GM12878 (cell line): Measurements from ENCODE around the gene FHL5. TPM values are rescaled to one million over a fixed set of nuclear protein-coding genes. Genes with fewer than 3 reads are reported as not detected.

Experiments
- ATAC-seq: fragments of 200-7000 bp; cut with Tn5 transposase; 3 replicates; pipeline ENCODE4 v1.9.1; 2020; ENCODE audit warnings: mild to moderate bottlenecking, moderate library complexity
- BruUV-seq: library from RNA; stranded (reverse); fragments of 400-500 nt; replicated peaks from 2 replicates; lab custom pipeline; 2021; lab: Mats Ljungman, UMichigan
- CTCF ChIA-PET: fragments of 300-600 bp; sonication (Branson Sonifier 250); formaldehyde crosslinking; extraction: SDS; loops from one replicate; lab custom pipeline; 2021; ENCODE audit warnings: inconsistent platforms; lab: Yijun Ruan, JAX
- POLR2A ChIA-PET: fragments of 350-600 bp; formaldehyde crosslinking; extraction: SDS; loops from one replicate; lab custom pipeline; 2021; ENCODE audit warnings: inconsistent platforms; lab: Charles Lee
- RAD21 ChIA-PET: fragments of 300-600 bp; sonication (Branson Sonifier 250); formaldehyde crosslinking; loops from one replicate; lab custom pipeline; 2023; ENCODE audit warnings: antibody characterized with exemption; ENCODE audit not compliant: unreplicated experiment; lab: Charles Lee
- SMC1A ChIA-PET: fragments of 300-600 bp; sonication (Branson Sonifier 250); formaldehyde crosslinking; loops from one replicate; lab custom pipeline; 2023; ENCODE audit not compliant: unreplicated experiment, uncharacterized antibody; lab: Charles Lee
- DNase-seq: peaks from one replicate; pipeline ENCODE4 v3.0.0-alpha.2; 2011; ENCODE audit warnings: low read depth, low spot score
- FAIRE-seq: peaks from 3 replicates; lab custom pipeline; 2011; peaks lifted over from hg19 to GRCh38; lab: Jason Lieb, UNC
- H2AFZ ChIP-seq: 2 replicates; pipeline ENCODE4 v1.6.0; 2011; ENCODE audit warnings: low read depth, low read length, control low read depth; ENCODE audit not compliant: control insufficient read depth
- H3K27ac ChIP-seq: 2 replicates; pipeline ENCODE4 v1.5.1; 2011; ENCODE audit warnings: control low read depth; ENCODE audit not compliant: control insufficient read depth, insufficient read depth
- H3K27me3 ChIP-seq, 2 experiments: replicated peaks in 1 of 2; 2 replicates each; pipeline versions ENCODE4 v1.6.0 to v1.6.1; 2011; ENCODE audit warnings: low read length in 1 of 2; ENCODE audit not compliant: control insufficient read depth in 2 of 2, insufficient read depth in 2 of 2
- H3K36me3 ChIP-seq, 2 experiments: 2 replicates each; pipeline ENCODE4 v1.5.1; 2011; ENCODE audit warnings: low read length in 1 of 2; ENCODE audit not compliant: control insufficient read depth in 2 of 2, insufficient read depth in 2 of 2
- H3K4me1 ChIP-seq: 2 replicates; pipeline ENCODE4 v1.6.1; 2011; ENCODE audit warnings: mild to moderate bottlenecking, low read length, moderate library complexity, mixed read lengths; ENCODE audit not compliant: control insufficient read depth, insufficient read depth
- H3K4me2 ChIP-seq: 2 replicates; pipeline ENCODE4 v1.6.0; 2011; ENCODE audit warnings: control low read depth; ENCODE audit not compliant: control insufficient read depth, insufficient read depth
- H3K4me3 ChIP-seq: fragments of 200-600 bp; sonication (generic); 2 replicates; pipeline ENCODE4 v1.5.1; 2016
- H3K79me2 ChIP-seq: 2 replicates; pipeline ENCODE4 v1.6.0; 2011; ENCODE audit warnings: low read length; ENCODE audit not compliant: control insufficient read depth, insufficient read depth
- H3K9ac ChIP-seq: 2 replicates; pipeline ENCODE4 v1.8.0; 2011; ENCODE audit warnings: low read length, control low read depth, mixed read lengths; ENCODE audit not compliant: control insufficient read depth, insufficient read depth
- H3K9me3 ChIP-seq: replicated peaks from 3 replicates; pipeline ENCODE4 v1.5.1; 2011; ENCODE audit warnings: mild to moderate bottlenecking, low read length; ENCODE audit not compliant: control insufficient read depth, insufficient read depth
- H4K20me1 ChIP-seq: 2 replicates; pipeline ENCODE4 v1.6.0; 2011; ENCODE audit not compliant: control insufficient read depth, insufficient read depth
- CBX3 ChIP-seq: fragments of 200-600 bp; sonication (generic); IDR thresholded peaks from 2 replicates; pipeline ENCODE4 v1.6.1; 2016; ENCODE audit warnings: low read depth, borderline replicate concordance
- CBX5 ChIP-seq: sonication (generic); IDR thresholded peaks from 2 replicates; pipeline ENCODE4 v1.6.1; 2016; ENCODE audit warnings: low read depth, moderate library complexity, mild to moderate bottlenecking, inconsistent platforms
- CREM ChIP-seq: IDR thresholded peaks from 2 replicates; pipeline ENCODE4 v1.6.1; 2014; ENCODE audit warnings: antibody characterized with exemption, low read depth
- IRF4 ChIP-seq: IDR thresholded peaks from 2 replicates; pipeline ENCODE4 v1.6.1; 2011; ENCODE audit warnings: low read depth, low read length
- JUND ChIP-seq: IDR thresholded peaks from 2 replicates; pipeline ENCODE4 v1.6.1; 2012; ENCODE audit warnings: low read depth, mild to moderate bottlenecking, low read length, improper control_type of control experiment, moderate library complexity
- KAT2A ChIP-seq: conservative IDR thresholded peaks from 2 replicates; pipeline ENCODE4 v1.6.1; 2011; ENCODE audit warnings: low read depth, low read length; ENCODE audit not compliant: control insufficient read depth
- KDM1A ChIP-seq: fragments of 200-600 bp; sonication (generic); IDR thresholded peaks from 2 replicates; pipeline ENCODE4 v1.6.1; 2016; ENCODE audit warnings: borderline replicate concordance
- MEF2A ChIP-seq: IDR thresholded peaks from 2 replicates; pipeline ENCODE4 v1.6.1; 2011; ENCODE audit warnings: low read depth, mild to moderate bottlenecking, low read length, moderate library complexity; ENCODE audit not compliant: insufficient read depth
- NBN ChIP-seq: fragments of 450-650 bp; IDR thresholded peaks from 2 replicates; pipeline ENCODE4 v1.6.1; 2016
- POLR2A ChIP-seq: IDR thresholded peaks from 2 replicates; pipeline ENCODE4 v1.6.1; 2011; ENCODE audit warnings: low read depth, mild to moderate bottlenecking, low read length
- SREBF2 ChIP-seq: IDR thresholded peaks from 2 replicates; pipeline ENCODE4 v1.6.1; 2012; ENCODE audit warnings: mild to moderate bottlenecking, low read length
- ZNF274 ChIP-seq: IDR thresholded peaks from one replicate; pipeline ENCODE4 v1.8.0; 2011; ENCODE audit not compliant: insufficient read length, insufficient read depth
- ZNF384 ChIP-seq: IDR thresholded peaks from 2 replicates; pipeline ENCODE4 v1.6.1; 2012; ENCODE audit warnings: low read depth, mild to moderate bottlenecking, low read length, improper control_type of control experiment, borderline replicate concordance
- ZNF622 ChIP-seq: fragments of 450-650 bp; IDR thresholded peaks from 2 replicates; pipeline ENCODE4 v1.6.1; 2017; ENCODE audit warnings: mild to moderate bottlenecking, inconsistent platforms
- ZZZ3 ChIP-seq: IDR thresholded peaks from 2 replicates; pipeline ENCODE4 v1.6.1; 2011; ENCODE audit warnings: low read depth; ENCODE audit not compliant: control insufficient read depth, insufficient read length
- WGBS: methylation state at CpG from one replicate; pipeline ENCODE4 v1.1.6; 2016; ENCODE audit warnings: low lambda C conversion rate; ENCODE audit not compliant: insufficient replicate concordance, insufficient coverage; ENCODE audit errors: missing lambda C conversion rate; 5-methylcytosine and 5-hydroxymethylcytosine counted together
- in situ Hi-C: fragments of 300-500 bp; cut with MboI; formaldehyde crosslinking; loops from 9 replicates; pipeline ENCODE4 v1.14.3; 2018; ENCODE audit warnings: mixed read lengths
- intact Hi-C: fragments of 100-400 bp; cut with micrococcal nuclease; formaldehyde crosslinking; loops from one replicate; pipeline ENCODE4 v1.14.2; 2022; ENCODE audit not compliant: unreplicated experiment
- polyA plus RNA-seq, 11 experiments: library from polyadenylated mRNA; depleted of rRNA in 4 of 11; unstranded in 6 of 11; stranded (reverse) in 5 of 11; fragments of >200 nt; fragmentation: Nextera tagmentation in 4 of 11; fragmentation: Illumina TruSeq in 1 of 11; extraction: Ambion mirVana in 4 of 11; extraction: Trizol in 1 of 11; gene quantifications; 1 replicate in 1 of 11; 2 replicates in 10 of 11; pipeline versions ENCODE4 v1.2.1 to v1.2.3, GENCODE V29; 2011 to 2016; ENCODE audit warnings: inconsistent platforms in 2 of 11, missing spikeins in 2 of 11, low read depth in 1 of 11
- total RNA-seq, 4 experiments: library from RNA; depleted of rRNA in 3 of 4; stranded (reverse); fragments of >200 nt in 3 of 4; fragmentation: Illumina TruSeq in 1 of 4; extraction: Trizol in 1 of 4; gene quantifications; 2 replicates each; pipeline versions ENCODE4 v1.2.1 to v1.2.3, GENCODE V29; 2013 to 2021
- TF ChIP-seq, protein P1 (sequence below): IDR thresholded peaks from 2 replicates; pipeline ENCODE4 v1.6.1; 2011; ENCODE audit warnings: low read depth, mild to moderate bottlenecking, low read length, moderate library complexity, borderline replicate concordance; ENCODE audit errors: extremely low read depth
- TF ChIP-seq, protein P2 (sequence below): fragments of 450-650 bp; IDR thresholded peaks from 2 replicates; pipeline ENCODE4 v1.6.1; 2018; ENCODE audit warnings: mild to moderate bottlenecking, low read depth, moderate library complexity; ENCODE audit not compliant: partially characterized antibody
- TF ChIP-seq, protein P3 (sequence below): fragments of 450-650 bp; IDR thresholded peaks from 2 replicates; pipeline ENCODE4 v1.6.1; 2017; ENCODE audit warnings: antibody characterized with exemption, mild to moderate bottlenecking, moderate library complexity

FHL5 gene
- total and polyA plus RNA-seq, 10 of the 15 experiments (the other 5 are each of a cell fraction or from before 2014, with no cell fraction given): 0.16 TPM; not detected in 9

DNA sequence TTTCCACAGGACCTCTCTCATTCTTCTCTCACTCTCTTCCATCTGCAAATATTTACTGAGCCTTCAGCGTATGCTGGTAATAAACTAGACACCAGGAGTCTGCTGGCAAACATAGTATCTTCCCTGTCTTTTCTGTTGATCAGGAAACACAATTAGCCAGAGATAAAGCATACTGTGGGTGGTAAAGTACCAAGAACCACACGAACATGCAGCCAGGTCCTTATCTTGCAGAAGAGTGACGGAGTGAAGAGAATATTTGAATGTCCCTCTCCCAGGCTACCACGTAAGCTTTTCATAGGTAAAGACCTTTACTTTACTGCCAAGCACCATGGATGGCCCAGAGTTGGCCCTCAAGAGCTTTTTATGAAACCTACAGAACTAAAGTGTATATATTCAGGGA, 13.3 kb downstream of the FHL5 start:
- DNase-seq: no peak
- H3K79me2 ChIP-seq: no peaks in the 10 kb centered on the region
- FAIRE-seq: no peak
- POLR2A ChIA-PET: no interaction called here
- no peaks in the 10 kb centered on the region for H3K36me3 ChIP-seq
- no peak overlapping the region for H2AFZ ChIP-seq
- no peaks in the 10 kb centered on the region for H3K27me3 ChIP-seq
- no peaks in the 10 kb centered on the region for H4K20me1 ChIP-seq
- CTCF ChIA-PET: no interaction called here
- no peak overlapping the region for H3K9ac ChIP-seq
- SMC1A ChIA-PET: interaction anchor here (1.7 to 1.8 kb wide), 2 partner anchors 10 to 35 kb away, joined by 5 to 9 read pairs; no protein-coding TSS in a partner anchor
- intact Hi-C loops: no loop called here
- WGBS: 33% methylated on average over 4 of the region's 4 CpGs
- no peak overlapping the region for H3K4me2 ChIP-seq
- no peaks in the 10 kb centered on the region; the same call in 2 of the 3 replicates for H3K9me3 ChIP-seq
- in situ Hi-C loops: no loop called here
- no TSS peak for BruUV-seq
- H3K4me1 ChIP-seq: no peaks in the 10 kb centered on the region
- RAD21 ChIA-PET: interaction anchor here (1.1 kb wide), 1 partner anchor 36 kb away, joined by 3 read pairs; no protein-coding TSS in a partner anchor
- ATAC-seq: no peak
- no peak overlapping the region for H3K4me3 ChIP-seq
- no peak for TF ChIP-seq KDM1A
- TF ChIP-seq SREBF2: no peak
- no peak for TF ChIP-seq POLR2A
- TF ChIP-seq CBX5: no peak
- no peak for TF ChIP-seq KAT2A
- no peak for TF ChIP-seq ZNF622
- TF ChIP-seq, protein P1, sequence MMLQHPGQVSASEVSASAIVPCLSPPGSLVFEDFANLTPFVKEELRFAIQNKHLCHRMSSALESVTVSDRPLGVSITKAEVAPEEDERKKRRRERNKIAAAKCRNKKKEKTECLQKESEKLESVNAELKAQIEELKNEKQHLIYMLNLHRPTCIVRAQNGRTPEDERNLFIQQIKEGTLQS: no peak
- no peak for TF ChIP-seq CREM
- no peak for TF ChIP-seq ZZZ3
- no peak for TF ChIP-seq ZNF274
- TF ChIP-seq MEF2A: no peak
- TF ChIP-seq, protein P2, sequence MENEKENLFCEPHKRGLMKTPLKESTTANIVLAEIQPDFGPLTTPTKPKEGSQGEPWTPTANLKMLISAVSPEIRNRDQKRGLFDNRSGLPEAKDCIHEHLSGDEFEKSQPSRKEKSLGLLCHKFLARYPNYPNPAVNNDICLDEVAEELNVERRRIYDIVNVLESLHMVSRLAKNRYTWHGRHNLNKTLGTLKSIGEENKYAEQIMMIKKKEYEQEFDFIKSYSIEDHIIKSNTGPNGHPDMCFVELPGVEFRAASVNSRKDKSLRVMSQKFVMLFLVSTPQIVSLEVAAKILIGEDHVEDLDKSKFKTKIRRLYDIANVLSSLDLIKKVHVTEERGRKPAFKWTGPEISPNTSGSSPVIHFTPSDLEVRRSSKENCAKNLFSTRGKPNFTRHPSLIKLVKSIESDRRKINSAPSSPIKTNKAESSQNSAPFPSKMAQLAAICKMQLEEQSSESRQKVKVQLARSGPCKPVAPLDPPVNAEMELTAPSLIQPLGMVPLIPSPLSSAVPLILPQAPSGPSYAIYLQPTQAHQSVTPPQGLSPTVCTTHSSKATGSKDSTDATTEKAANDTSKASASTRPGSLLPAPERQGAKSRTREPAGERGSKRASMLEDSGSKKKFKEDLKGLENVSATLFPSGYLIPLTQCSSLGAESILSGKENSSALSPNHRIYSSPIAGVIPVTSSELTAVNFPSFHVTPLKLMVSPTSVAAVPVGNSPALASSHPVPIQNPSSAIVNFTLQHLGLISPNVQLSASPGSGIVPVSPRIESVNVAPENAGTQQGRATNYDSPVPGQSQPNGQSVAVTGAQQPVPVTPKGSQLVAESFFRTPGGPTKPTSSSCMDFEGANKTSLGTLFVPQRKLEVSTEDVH: no peak
- TF ChIP-seq CBX3: no peak
- TF ChIP-seq ZNF384: no peak
- TF ChIP-seq JUND: no peak
- TF ChIP-seq NBN: no peak
- no peak for TF ChIP-seq IRF4
- TF ChIP-seq, protein P3, sequence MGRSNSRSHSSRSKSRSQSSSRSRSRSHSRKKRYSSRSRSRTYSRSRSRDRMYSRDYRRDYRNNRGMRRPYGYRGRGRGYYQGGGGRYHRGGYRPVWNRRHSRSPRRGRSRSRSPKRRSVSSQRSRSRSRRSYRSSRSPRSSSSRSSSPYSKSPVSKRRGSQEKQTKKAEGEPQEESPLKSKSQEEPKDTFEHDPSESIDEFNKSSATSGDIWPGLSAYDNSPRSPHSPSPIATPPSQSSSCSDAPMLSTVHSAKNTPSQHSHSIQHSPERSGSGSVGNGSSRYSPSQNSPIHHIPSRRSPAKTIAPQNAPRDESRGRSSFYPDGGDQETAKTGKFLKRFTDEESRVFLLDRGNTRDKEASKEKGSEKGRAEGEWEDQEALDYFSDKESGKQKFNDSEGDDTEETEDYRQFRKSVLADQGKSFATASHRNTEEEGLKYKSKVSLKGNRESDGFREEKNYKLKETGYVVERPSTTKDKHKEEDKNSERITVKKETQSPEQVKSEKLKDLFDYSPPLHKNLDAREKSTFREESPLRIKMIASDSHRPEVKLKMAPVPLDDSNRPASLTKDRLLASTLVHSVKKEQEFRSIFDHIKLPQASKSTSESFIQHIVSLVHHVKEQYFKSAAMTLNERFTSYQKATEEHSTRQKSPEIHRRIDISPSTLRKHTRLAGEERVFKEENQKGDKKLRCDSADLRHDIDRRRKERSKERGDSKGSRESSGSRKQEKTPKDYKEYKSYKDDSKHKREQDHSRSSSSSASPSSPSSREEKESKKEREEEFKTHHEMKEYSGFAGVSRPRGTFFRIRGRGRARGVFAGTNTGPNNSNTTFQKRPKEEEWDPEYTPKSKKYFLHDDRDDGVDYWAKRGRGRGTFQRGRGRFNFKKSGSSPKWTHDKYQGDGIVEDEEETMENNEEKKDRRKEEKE: no peak
- TF ChIP-seq, all 136 proteins: peak for 0
- no peak overlapping the region for H3K27ac ChIP-seq
